Esophagus squamous epithelium (tissue), 5 donors: ENCODE data around the gene RCOR2. TPM values are rescaled to one million over a fixed set of nuclear protein-coding genes. Genes with fewer than 3 reads are reported as not detected.

ENCODE experiments used
- DNase-seq: peaks from one replicate; lab custom pipeline; 2025; lab: John Stamatoyannopoulos, UW
- H3K27ac ChIP-seq, 4 donors: fragments of 200-600 bp; sonication (generic); one replicate each; pipeline ENCODE4 v1.5.1; 2016 to 2019; ENCODE audit warnings: mild to moderate bottlenecking in 1 of 4
- H3K27me3 ChIP-seq, 4 donors: fragments of 200-600 bp; sonication (generic); 1 replicate in 3 of 4; 2 replicates in 1 of 4; pipeline versions ENCODE4 v1.5.1 to v1.6.0; 2017 to 2021; ENCODE audit warnings: antibody characterized with exemption in 1 of 4
- H3K36me3 ChIP-seq, 3 donors: fragments of 200-600 bp; sonication (generic); one replicate each; pipeline ENCODE4 v1.5.1; 2016 to 2019
- H3K4me1 ChIP-seq, 3 donors: fragments of 200-600 bp; sonication (generic); one replicate each; pipeline ENCODE4 v1.5.1; 2017 to 2019
- H3K4me3 ChIP-seq, 4 donors: fragments of 200-600 bp; sonication (generic); 1 replicate in 3 of 4; 2 replicates in 1 of 4; pipeline ENCODE4 v1.5.1; 2016 to 2019; ENCODE audit warnings: mild to moderate bottlenecking in 2 of 4, moderate library complexity in 1 of 4
- H3K9me3 ChIP-seq, 3 donors: fragments of 200-600 bp; sonication (generic); one replicate each; pipeline ENCODE4 v1.5.1; 2016 to 2019
- POLR2A ChIP-seq, 4 donors: fragments of 450-650 bp; IDR thresholded peaks; one replicate each; pipeline ENCODE4 v1.6.1; 2017; ENCODE audit warnings: antibody characterized with exemption in 4 of 4, mild to moderate bottlenecking in 4 of 4, moderate library complexity in 3 of 4
- WGBS, 2 donors: methylation state at CpG; one replicate each; pipeline ENCODE4 v1.1.5; 2018; 5-methylcytosine and 5-hydroxymethylcytosine counted together
- intact Hi-C: fragments of 100-400 bp; cut with DNase I; formaldehyde crosslinking; loops from one replicate; pipeline ENCODE4 v1.15.0; 2022
- total RNA-seq, 4 donors: library from RNA; depleted of rRNA; stranded (reverse); fragments of >200 nt; gene quantifications; one replicate each; pipeline ENCODE4 v1.1.0, GENCODE V29; 2016
- TF ChIP-seq, protein P1 (sequence below), 6 experiments: fragments of 450-650 bp in 4 of 6; fragments of 200-600 bp in 2 of 6; sonication (generic) in 2 of 6; IDR thresholded peaks; one replicate each; pipeline ENCODE4 v1.5.1; 2016 to 2019; ENCODE audit warnings: antibody characterized with exemption in 6 of 6, mild to moderate bottlenecking in 4 of 6, moderate library complexity in 4 of 6
- donor health status: DM: yes; HTN: yes; CAD: no.

Gene RCOR2
- total RNA-seq, 4 donors from 2014 or later, result 0.19 to 0.49 (median 0.22) TPM; not detected in 1

DNA sequence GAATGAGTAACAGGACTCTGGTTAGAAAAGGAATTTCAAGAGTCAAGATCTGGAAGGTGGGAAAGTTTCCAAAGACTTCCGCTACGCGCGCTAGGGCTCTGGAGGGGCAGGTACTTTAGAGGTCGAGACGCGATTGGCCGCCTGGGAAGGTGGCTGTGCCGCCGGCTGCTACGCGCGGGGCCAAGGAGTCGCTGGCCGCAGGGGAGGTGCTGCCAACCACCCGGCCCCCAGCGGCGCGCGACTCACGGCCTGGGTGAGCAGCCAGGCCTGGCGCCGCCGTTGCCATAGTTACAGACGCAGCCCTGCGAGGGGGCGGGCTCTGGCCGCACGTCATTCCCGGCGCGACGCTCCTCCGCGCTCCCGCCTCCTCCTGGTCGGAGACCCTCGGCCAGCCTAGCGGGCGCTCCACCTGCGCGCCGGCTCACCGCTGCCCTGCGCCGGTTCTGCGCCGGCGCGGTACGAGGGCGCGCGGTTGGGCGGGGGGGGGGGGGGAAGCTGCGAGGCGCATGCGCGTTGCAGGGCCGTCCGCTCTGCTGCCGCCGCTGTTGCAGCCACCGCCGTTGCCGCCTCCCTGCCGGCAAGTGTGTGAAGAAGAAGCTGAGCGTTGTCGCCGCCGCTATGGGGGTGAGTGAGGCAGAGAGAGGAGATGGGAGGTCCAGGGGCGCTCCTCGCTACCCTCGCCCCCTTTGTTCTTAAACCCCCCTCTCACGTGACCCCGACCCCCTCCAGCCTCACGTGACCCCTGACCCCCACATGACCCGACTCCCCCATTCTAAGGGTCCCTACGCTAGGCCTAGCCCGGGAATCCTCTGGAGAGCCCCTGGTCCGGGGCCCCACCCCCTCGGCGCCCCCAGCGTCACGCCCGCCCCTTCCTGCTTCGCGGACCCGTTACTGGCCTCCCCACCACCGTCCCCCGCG, 21.8 kb upstream of the RCOR2 start, which contains the start of gene NAA40:
TSS of gene NAA40 (plus strand) at position 524 of the 918 bp plus-strand sequence. CDS start at position 619, 95 bp downstream.
- 0% methylated on average over 11 to 16 of the region's 92 CpGs for WGBS, 2 donors
- intact Hi-C loops, result no loop called here

DNA sequence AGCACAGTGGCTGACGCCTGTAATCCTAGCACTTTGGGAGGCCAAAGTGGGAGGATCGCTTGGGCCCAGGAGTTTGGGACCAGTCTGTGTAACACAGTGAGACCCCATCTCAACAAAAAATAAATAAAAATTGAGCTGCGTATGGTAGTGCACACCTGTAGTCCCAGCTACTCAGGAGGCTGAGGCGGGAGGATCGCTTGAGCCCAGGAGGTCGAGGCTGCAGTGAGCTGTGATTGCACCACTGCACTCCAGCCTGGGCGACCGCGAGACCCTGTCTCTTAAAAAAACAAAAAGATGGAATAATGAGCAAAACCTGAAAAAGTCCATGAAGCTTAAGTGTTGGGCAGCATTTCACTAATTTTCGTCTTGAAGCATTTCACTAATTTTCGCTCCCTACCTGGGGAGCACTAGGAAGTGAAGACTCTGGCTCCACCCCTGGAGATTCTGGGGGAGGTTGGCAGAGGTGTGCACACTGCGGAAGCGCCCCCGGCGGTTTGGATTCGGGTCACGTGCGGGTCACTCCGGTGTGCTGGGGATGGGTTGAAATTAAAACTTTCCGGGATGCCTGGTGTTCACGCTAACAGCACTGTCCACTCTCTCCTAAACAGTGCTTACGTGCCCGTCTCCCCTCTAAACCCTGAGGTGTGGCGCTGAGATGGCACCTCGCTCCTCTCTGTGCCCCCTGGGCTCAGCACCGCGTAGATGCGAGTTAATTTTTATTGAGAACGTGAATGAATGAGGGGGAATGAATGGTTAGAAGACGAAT, 20.9 kb upstream of the RCOR2 start:
- H3K27ac ChIP-seq, result peak overlapping the region; percentile 72 to 87 (median 80)
- WGBS, 2 donors, result 22 to 49% methylated on average over 12 to 24 of the region's 30 CpGs

More for the DNA sequence above, 21.8 kb upstream of the RCOR2 start, which contains the start of gene NAA40:
- TF ChIP-seq POLR2A (IDR thresholded peaks at IDR 0.05), result peak in 1 of 4 donors; percentile 11
- TF ChIP-seq, protein P1, sequence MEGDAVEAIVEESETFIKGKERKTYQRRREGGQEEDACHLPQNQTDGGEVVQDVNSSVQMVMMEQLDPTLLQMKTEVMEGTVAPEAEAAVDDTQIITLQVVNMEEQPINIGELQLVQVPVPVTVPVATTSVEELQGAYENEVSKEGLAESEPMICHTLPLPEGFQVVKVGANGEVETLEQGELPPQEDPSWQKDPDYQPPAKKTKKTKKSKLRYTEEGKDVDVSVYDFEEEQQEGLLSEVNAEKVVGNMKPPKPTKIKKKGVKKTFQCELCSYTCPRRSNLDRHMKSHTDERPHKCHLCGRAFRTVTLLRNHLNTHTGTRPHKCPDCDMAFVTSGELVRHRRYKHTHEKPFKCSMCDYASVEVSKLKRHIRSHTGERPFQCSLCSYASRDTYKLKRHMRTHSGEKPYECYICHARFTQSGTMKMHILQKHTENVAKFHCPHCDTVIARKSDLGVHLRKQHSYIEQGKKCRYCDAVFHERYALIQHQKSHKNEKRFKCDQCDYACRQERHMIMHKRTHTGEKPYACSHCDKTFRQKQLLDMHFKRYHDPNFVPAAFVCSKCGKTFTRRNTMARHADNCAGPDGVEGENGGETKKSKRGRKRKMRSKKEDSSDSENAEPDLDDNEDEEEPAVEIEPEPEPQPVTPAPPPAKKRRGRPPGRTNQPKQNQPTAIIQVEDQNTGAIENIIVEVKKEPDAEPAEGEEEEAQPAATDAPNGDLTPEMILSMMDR (IDR thresholded peaks at IDR 0.05), result peak in 3 of 6 experiments; percentile 11 to 30 (median 12)
- DNase-seq, result peak; percentile 72
- H3K9me3 ChIP-seq, result no peaks in the 10 kb centered on the region
- H3K4me3 ChIP-seq, result peak within 1 kb of the TSS; percentile 65 to 83 (median 80)
- H3K27ac ChIP-seq, result peak within 1 kb of the TSS; percentile 72 to 87 (median 80)
- no peaks in the 10 kb centered on the region for H3K27me3 ChIP-seq
- H3K36me3 ChIP-seq, result no peaks in the 10 kb centered on the region
- H3K4me1 ChIP-seq, result peaks cover 5 to 39% (median 29%) of the 10 kb centered on the region in 3 donors

DNA sequence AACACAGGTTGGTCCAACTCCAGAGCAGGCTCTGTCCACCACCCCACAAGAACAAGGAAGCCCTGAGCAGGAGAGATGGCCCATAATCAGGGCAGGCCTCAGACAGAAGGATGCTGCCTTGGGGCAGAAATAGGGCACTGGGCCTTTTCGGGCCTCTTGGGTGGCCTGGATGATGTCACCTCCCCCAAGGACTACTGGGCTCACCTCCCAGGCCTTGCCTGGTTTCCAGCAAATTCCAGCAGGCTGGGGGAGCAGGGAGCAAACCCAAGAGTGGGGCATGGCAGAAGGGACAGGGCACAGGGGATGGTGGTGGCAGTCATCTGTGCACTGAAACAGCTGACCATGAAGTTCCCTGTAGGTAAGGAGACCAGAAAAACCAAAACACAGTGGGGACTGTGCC, 16.5 kb upstream of the RCOR2 start:
- WGBS, 2 donors, result 17% methylated on average over 1 of the region's 1 CpG; no CpG with 5 or more reads in 1 of the 2 donors
- Histone ChIP-seq H3K4me1 (peaks cover 0 to 9% (median 6%) of the 10 kb centered on the region in 3 donors), H3K27ac (no peak overlapping the region), H3K4me3 (no peak overlapping the region), H3K9me3 (no peaks in the 10 kb centered on the region), H3K36me3 (no peaks in the 10 kb centered on the region), H3K27me3 (no peaks in the 10 kb centered on the region)
- TF ChIP-seq, protein P1 (IDR thresholded peaks at IDR 0.05), result no peak
- TF ChIP-seq POLR2A (IDR thresholded peaks at IDR 0.05), result no peak
- DNase-seq, result no peak
- intact Hi-C loops, result no loop called here

More for the DNA sequence above, 20.9 kb upstream of the RCOR2 start:
- Histone ChIP-seq H3K4me3 (peak overlapping the region; percentile 65 to 83 (median 80)), H3K4me1 (peaks cover 5 to 39% (median 29%) of the 10 kb centered on the region in 3 donors), H3K9me3 (no peaks in the 10 kb centered on the region), H3K36me3 (no peaks in the 10 kb centered on the region), H3K27me3 (no peaks in the 10 kb centered on the region)
- intact Hi-C loops, result no loop called here
- TF ChIP-seq POLR2A (IDR thresholded peaks at IDR 0.05), result no peak
- TF ChIP-seq, protein P1 (IDR thresholded peaks at IDR 0.05), result no peak
- no peak for DNase-seq

DNA sequence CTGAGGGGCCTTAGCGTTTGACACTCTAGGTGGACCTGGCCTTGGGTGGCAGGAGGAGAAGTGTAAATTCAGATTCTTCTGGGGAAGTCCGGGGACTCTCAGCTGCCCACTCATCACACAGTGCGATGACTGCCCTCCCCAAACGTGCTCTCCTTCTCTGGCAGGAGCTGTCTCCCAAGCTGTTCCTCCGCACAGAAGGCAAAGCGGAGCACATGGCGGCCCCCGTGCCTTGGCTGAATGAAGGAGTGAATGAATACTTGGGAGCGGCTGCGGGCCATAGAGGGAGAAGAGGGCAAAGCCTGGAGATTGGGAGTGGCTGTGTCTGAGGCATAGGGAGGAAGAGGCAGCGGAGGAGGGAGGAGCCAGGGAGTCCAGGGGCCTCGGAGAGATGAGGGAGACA, 14.9 kb upstream of the RCOR2 start:
- no peak for TF ChIP-seq POLR2A (IDR thresholded peaks at IDR 0.05)
- TF ChIP-seq, protein P1 (IDR thresholded peaks at IDR 0.05), result no peak
- intact Hi-C loops, result no loop called here

More for the DNA sequence above, 14.9 kb upstream of the RCOR2 start:
- H3K4me1 ChIP-seq, result no peaks in the 10 kb centered on the region
- H3K27me3 ChIP-seq, result no peaks in the 10 kb centered on the region
- no peak overlapping the region for H3K27ac ChIP-seq
- H3K4me3 ChIP-seq, result no peak overlapping the region
- H3K9me3 ChIP-seq, result no peaks in the 10 kb centered on the region
- DNase-seq, result no peak
- 77% methylated on average over 7 to 8 of the region's 12 CpGs for WGBS, 2 donors
- no peaks in the 10 kb centered on the region for H3K36me3 ChIP-seq
